Suppressor macrophage treated with lipopolysaccharide for 1 hour (primary cell): Measurements from ENCODE around the gene POU3F1.
A peak's percentile ranks its signal among the peaks of the same experiment; 100 is the strongest.

Experiments used
- DNase-seq, 3 donors: peaks; one replicate each; pipeline ENCODE4 v3.0.0-alpha.2; 2020 to 2022

Gene POU3F1

DNA sequence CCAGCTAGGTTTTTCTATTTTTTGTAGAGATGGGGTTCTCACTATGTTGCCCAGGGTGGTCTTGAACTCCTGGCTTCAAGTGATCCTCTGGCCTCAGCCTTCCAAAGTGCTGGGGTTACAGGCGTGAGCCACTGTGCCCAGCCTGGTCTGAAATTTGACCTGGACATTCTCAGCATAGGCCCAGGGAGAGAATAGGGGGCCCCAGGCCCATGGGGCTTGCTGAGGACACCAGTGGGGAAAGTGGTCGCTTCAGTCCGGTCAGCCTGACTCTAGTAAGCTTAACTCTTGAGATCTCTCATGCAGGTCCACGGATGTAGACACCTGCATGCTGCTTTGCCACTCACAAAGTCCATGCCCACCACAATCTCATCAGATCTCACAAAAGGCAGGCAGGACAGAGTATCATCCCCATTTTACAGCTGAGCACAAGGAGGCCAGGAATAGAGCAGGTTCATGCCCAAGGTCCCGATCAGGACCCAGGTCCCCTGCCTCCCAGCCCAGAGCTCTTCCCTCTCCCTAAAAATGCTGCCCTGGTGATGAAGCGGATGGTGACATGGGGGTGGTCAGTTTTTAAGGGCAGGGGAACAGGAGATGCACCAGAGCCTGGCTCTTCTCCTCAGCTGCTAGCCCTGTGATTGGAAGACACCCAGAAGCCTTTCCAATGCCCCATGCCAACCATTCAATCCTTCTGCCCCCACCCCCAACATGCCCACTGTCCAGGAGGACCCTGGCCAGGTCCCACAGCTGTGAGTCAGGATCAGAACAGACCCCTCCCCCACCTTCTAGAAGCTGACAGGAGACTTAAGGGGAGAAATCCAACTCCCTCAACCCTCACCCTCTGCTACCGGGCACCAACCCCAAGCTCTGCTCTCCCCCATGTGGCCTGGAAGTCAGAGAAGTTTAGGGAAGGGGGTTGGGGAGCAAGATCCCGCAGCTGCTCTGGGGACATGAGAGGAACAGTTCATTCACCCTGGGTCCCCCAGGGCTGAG, 43.0 kb downstream of the POU3F1 start:
- DNase-seq = peak in 2 of 3 donors; percentile 20 to 43

DNA sequence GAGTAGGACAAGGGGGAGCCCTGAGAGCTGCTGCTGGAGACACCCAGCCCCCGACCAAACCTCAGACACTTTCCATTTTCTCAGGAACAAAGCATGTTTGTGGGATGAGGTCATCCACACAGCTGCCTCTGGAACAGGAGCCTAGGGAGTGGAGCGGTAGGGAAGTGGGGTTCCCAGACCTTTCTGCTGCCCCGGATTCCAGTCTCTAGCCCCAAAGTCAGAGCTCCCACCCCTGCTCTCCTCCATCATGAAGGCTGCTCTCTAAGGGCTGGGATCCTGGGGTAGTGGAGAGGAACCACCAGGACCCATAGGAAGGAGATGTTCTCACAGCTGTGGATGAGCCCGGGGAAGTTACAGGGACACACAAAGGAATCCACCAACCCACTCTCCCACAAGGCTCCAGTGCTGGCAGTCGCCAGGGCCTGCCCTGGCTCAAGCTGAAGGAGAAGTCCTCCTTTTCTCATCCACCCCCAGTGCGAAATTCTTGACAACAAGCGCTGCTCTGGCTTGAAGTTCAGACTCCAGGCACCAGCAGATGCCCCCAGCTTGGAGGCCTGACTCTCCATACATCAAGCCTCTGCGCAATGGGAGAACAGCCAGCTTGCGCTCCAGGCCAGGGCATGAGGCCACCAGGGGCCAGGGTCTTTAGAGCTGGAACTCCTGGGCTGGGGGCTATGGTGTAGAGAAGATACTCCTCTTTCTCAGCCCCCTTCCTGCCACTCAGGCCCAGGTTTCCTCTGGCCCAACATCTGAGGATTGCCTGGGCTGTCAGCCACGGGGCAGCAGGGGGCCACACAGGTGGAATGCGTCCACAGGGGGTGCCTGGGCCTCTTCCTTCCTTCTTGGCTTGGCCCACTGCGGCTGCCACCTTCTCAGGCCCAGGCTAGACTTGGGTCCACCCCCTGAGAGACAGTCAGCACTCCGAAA, 45.8 kb downstream of the POU3F1 start:
- DNase-seq = peak; percentile 59 to 79 (median 66)

DNA sequence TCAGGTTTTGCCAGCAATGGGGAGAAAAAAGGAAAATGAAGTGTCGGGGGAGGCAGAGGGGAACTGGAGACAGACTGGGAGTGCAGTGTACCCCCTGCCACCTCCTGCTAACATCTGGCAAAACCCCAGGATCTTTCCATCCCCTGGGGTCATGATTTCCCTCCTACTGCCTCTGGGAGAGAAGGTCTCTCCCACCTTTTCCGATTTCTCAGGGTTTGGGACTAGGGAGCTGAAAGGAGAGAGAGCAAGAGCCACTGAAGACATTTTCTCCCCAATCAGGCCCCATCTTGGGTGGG, 46.4 kb downstream of the POU3F1 start:
- no peak for DNase-seq

DNA sequence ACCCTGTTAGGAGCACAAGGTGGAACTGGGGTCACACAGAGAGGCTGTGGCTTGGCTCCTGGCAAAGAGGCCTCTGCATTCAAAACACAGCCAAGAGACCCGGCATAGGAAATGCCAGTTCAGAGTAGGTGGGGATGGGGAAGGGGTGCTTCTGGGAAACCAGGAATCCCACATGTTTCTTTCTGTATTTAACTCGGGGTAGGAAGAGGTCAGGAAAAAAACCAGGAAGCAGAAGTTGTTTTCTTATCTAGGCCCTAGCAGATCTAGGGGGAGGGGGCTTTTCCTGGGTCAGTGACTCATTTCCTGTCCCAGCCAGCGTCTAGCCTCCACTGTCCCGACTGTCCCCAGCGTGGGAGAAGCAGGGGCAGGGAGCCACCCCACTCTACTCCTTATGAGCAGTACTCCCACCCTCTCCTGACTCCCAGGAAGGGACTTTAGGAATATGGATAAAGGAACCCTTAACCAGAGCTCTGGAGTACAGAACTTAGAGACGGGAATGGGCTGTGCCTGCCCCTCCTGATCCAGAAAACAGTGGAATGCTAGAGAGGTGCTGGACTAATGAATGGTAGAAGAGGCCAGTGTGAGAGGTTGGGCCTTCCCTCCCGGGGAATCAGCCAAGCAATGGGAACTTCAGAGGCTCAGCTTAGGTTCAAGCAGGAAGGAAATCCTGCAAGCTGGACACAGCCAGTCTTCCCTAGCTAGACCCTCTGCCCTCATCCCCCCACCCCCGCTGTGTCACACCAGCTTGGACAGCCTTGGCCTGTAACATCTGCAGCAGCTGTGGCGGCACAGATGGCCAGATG, 47.0 kb downstream of the POU3F1 start:
- peak; percentile 68 to 86 (median 83) for DNase-seq

DNA sequence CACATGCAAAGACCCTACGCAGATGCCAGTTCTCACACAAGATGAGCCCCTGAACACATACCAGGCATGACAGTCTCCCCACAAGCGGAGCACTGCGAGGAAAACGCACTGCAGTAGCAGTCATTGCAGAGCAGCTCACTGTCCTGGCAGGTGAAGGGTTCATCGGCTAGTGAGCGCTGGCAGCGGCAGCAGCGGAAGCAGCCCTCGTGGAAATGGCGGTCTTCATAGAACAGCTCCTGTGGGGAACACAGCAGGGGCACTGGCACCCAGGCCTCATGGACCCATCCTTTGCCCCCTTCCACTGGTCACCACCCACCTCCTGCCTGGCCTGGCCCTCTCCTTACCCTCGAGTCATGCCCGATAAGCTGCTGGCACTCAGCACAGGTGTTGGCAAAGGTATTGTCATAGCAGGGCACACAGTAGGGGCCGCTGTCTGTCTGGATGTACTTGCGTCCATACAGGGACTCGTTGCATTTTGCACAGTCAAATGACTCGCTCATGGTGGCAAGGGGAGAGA, 47.6 kb downstream of the POU3F1 start:
- no peak for DNase-seq

DNA sequence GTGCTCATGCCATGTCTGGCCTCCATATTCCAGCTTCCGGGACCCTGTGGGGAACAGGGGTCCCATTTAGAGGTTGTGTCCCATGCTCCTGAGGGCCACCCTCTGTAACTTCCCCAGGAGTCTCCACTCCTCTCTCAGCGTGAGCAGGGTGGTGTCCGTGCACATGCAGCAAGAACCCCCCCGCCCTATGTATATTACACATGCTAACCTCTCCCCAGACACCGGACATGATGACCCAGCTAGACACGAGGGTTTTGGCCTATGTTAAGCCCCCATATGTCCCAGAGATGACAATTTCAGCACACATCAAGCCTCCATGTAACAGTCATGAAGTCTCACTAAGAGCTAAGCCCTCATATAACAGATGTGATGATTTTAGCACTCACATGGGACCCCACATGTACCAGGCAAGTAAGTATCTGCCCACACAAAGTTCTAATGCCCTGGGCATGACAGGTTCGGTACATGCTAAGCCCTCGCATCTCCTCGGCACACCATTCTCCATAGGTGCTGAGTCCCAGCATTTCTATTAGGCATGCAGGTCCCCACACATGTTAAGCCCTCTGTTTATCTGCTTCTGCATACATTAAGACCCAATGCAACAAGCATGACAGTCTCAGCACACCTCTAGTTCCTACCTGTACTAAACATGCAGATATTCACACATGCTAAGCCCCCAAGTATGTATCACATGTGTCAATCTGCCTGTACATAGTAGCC, 48.3 kb downstream of the POU3F1 start:
- no peak for DNase-seq

DNA sequence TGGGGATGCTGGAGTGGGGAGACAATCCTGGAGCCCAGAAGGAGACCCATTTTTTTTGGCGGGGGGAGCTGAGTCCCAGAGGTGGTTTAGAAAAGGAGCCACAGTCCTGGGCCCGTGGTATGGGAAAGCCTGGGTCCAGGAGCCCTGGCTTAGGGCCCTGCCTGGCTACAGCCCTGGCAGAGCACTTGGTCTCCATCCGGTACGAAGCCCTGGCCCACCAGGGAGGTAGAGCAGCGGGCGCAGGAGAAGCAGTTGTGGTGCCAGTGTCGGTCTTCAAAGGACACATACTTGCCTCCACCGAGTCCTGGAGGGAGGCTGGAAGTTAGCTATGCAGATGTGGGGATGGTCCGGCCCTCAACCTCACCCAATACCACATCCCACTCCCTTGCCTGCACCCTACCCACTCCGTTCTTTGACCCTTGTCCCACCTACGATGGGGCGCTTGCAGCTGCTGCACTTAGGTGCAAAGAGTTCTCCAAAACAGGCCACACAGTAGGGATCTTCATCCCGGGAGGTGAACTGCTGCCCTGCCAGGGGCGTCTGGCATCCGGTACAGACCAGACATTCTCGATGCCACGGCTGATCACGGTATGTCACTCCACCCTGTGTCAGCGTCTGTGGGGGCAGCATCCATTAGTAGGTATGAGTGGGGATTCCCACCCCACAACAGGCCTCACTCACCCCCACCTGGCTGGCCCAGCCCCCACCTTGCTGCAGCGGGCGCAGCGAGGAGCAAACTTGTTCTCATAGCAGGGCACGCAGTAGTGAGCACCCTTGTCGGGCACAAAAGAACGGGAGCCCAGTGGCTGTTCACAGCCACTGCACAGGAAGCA, 49.1 kb downstream of the POU3F1 start:
- no peak for DNase-seq

DNA sequence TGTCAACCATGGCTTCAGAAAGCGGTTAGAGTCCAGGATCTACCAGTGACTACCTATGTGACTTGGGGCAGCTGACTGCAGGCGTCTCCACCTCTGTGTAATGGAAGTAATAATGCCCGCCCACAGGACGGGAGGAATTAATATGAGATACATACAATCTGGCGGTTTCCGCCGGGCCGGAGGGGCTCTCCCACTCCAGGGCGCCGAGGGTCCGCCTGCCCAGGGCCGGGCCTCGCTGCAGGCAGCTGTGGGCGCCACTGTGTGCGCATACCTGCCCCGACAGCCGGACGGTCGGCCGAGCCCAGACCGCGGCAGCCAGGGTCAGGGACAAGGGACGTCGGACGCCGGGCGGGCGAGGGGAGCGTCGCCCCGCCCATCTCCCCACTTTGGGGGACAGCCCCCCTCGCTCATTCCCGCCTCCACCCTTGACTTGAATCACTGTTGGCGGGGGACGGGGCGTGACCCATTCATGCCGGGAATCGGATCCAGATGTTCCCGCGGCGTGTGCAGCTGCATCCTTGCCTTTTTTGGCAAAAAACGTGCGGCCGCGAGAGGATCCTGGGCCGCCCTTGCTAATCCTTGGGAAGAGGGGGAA, 50.7 kb downstream of the POU3F1 start:
- peak; percentile 43 to 80 (median 63) for DNase-seq

DNA sequence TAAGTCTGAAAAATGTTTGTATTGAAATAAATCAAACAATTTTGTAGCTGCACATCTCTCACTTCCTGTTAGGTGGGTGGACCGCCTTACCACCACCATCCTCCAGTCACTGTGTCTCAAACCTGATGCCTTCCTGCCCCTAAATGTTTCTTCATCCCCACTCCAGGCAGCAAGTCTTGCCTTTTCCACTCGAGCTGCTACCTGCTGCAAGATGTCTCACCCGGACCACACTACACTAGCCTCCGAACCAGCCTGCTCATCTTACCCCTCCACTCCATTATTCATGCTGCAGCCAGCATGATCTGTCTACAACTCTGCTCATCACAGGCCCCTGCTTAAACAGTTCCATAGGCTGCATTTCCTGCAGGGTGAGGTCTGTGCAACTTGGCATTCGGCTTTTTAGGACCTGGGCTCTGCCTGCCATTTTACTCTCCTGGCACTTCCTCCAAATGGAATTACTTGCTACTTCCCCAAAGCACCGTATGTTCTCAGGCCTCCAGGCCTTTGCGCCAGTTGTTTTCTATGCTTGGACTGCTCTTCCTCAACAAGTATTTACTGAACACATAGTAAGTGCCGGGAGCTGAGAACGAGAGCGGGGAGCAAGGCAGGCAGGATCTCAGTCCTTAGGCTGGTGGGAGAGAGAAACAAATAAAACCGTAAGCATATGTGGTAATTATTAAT, 51.6 kb downstream of the POU3F1 start:
- peak; percentile 36 to 50 (median 36) for DNase-seq
